RWPE1 (cell line): Measurements from ENCODE around the gene DISP1.
A peak's percentile ranks its signal among the peaks of the same experiment; 100 is the strongest.

Source experiments
- CTCF ChIA-PET: fragments of 350-600 bp; sonication (Branson Sonifier 250); formaldehyde crosslinking; extraction: SDS; loops from one replicate; lab custom pipeline; 2021; lab: Yijun Ruan, JAX
- POLR2A ChIA-PET: fragments of 400-600 bp; formaldehyde crosslinking; extraction: SDS; loops from one replicate; lab custom pipeline; 2020; ENCODE audit warnings: antibody characterized with exemption; ENCODE audit not compliant: low non-redundant PET; lab: Yijun Ruan, JAX
- DNase-seq: peaks from one replicate; pipeline ENCODE4 v3.0.0; 2012; ENCODE audit warnings: low spot score
- H3K27ac ChIP-seq: fragments of 450-650 bp; 2 replicates; pipeline ENCODE4 v1.5.1; 2017
- CTCF ChIP-seq: fragments of 450-650 bp; conservative IDR thresholded peaks from 2 replicates; pipeline ENCODE4 v1.5.1; 2017; ENCODE audit warnings: low read depth, mild to moderate bottlenecking

DISP1 gene

GRCh38 chr1:222785529-222785928 is 29.3 kb upstream of the DISP1 start:
- TF ChIP-seq CTCF: no peak
- ChIA-PET POLR2A (no interaction called here), CTCF (no interaction called here)
- no peak overlapping the region for H3K27ac ChIP-seq
- no peak for DNase-seq

GRCh38 chr1:222786121-222786520 is 28.7 kb upstream of the DISP1 start:
- ChIA-PET POLR2A (no interaction called here), CTCF (interaction anchor here (1.1 kb wide), 1 partner anchor 304 kb away, joined by 4 read pairs; no protein-coding TSS in a partner anchor)
- H3K27ac ChIP-seq: no peak overlapping the region; the same call in 1 of the 2 replicates
- peak; percentile 25 for DNase-seq
- TF ChIP-seq CTCF: no peak

DNA sequence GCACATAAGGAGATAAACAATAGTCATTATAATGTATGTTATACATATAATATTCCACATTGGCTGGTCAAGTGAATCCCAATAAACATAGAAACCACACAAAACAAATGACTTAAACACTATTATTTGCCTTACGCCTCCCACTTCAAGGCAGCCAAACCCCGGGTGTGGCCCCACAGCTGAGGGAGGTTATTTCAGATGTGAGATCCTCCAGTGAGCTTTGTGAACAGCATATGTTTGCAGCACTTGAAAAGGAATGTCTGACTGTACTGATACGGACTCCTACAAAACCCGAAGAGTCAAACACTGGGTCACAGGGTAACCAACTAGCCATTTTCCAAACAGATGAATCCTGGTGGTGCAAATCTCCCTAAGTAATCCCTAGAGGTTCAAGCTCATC is 27.1 kb upstream of the DISP1 start:
- ChIA-PET POLR2A (no interaction called here), CTCF (no interaction called here)
- TF ChIP-seq CTCF: no peak
- no peak for DNase-seq
- no peak overlapping the region for H3K27ac ChIP-seq

DNA sequence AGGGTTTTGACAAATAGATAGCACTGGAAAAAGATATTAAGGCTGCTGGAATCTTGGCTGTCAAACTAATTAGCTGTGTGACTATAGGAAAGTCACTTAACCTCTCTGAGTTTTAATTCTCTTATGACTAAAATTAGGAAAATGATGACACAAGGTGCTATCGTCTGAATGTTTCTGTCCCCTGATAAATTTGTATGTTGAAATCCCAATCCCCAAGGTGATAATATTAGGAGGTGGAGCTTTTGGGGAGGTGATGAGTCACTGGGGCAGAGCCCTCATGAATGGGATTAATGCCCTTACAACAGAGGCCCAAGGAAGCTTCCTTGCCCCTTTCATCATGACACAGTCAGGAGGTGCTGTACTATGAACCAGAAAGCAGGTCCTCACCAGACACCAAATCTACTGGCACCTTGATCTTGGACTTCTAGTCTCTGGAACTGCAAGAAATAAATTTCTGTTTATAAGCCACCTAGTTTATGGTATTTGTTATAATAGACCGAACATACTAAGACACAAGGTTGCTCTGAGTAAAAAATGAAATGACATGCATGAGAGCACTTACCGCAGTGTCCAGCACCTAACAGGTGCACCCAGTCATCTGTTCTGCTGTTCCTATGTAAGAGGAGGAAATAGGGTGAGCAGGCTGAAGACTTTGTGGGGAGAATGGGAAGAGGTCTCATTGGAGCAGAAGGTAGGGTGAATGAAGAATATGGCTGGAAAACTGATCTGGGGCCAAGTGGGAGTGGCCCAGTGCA is 26.3 kb upstream of the DISP1 start:
- no peak for TF ChIP-seq CTCF
- H3K27ac ChIP-seq: no peak overlapping the region
- POLR2A ChIA-PET: no interaction called here
- DNase-seq: no peak
- CTCF ChIA-PET: interaction anchor here (0.6 to 0.8 kb wide), 2 partner anchors 76 to 301 kb away, joined by 5 to 6 read pairs; no protein-coding TSS in a partner anchor

GRCh38 chr1:222790115-222790514 is 24.7 kb upstream of the DISP1 start:
- TF ChIP-seq CTCF: no peak
- ChIA-PET CTCF (no interaction called here), POLR2A (no interaction called here)
- no peak for DNase-seq
- no peak overlapping the region for H3K27ac ChIP-seq

GRCh38 chr1:222790520-222790919 is 24.3 kb upstream of the DISP1 start:
- H3K27ac ChIP-seq: no peak overlapping the region
- ChIA-PET POLR2A (no interaction called here), CTCF (no interaction called here)
- no peak for TF ChIP-seq CTCF
- no peak for DNase-seq
